Measurements from ENCODE around the gene DNAJC30. TPM values are rescaled to one million over a fixed set of nuclear protein-coding genes. Genes with fewer than 3 reads are reported as not detected.

Gene DNAJC30
- total RNA-seq, 3 donors from 2014 or later: 8.7 to 10.5 (median 10.2) TPM

DNA sequence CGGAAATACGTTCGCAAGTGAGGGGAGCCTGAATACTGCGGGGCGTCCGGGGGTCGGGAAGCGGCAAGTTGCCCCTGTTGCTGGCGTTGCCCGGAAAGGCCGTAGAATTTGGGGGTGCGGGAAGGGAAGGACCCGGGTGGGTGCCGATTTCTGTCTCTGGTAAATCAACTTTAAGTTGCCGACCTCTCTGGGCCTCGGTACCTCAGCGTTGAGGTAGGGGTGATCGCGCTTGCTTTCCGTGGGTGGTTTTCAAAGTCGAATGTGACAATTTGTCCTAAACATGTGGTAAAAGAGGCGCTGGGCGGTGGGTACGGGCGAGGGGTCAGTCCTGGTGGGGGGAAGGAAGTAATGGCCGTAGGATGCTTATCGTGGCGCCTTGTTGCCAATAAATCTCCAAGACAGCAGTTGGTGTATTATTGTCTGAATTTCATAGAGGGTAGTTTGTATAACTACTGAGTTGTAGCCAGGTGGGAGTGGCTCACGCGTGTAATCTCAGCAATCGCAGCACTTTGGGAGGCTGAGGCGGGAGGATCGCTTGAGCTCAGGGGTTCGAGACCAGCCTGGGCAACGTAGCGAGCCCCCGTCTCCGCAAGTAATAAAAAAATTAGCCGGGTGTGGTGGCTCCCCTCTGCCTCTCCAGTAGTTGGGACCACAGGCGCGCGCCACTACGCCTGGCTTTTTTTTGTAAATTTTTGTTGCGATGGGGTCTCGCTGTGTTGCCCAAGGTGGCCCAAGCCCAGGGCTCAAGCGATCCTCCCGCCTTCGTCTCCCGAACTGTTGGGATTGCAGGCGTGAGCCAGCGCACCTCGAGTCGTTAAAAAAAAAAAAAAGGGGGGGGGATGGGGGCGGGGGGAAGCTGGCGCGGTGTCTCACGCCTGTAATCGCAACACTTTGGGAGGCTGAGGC is 788 bp upstream of the DNAJC30 start:
- peak; percentile 25 for ATAC-seq
- intact Hi-C loops (cut with DNase I, micrococcal nuclease): no loop called here
- H3K9me3 ChIP-seq: no peaks in the 10 kb centered on the region
- H3K4me1 ChIP-seq (ENCODE audit: low read depth): peaks cover 26% of the 10 kb centered on the region
- TF ChIP-seq CTCF (IDR thresholded peaks at IDR 0.05): no peak
- H3K36me3 ChIP-seq (ENCODE audit: low read depth): no peaks in the 10 kb centered on the region
- peak in 1 of 3 donors; percentile 35 for DNase-seq
- peak overlapping the region; percentile 82 for H3K4me3 ChIP-seq

- intact Hi-C loops (cut with DNase I, micrococcal nuclease): no loop called here
- no peaks in the 10 kb centered on the region for H3K36me3 ChIP-seq (ENCODE audit: low read depth)
- peak overlapping the region; percentile 82 for H3K4me3 ChIP-seq
- ATAC-seq (peak; percentile 6), DNase-seq (peak in 1 of 3 donors; percentile 44)
- TF ChIP-seq CTCF (IDR thresholded peaks at IDR 0.05): no peak
- H3K4me1 ChIP-seq (ENCODE audit: low read depth): peaks cover 26% of the 10 kb centered on the region
- H3K9me3 ChIP-seq: no peaks in the 10 kb centered on the region
These were observed 553 bp downstream of the DNAJC30 start for GRCh38 chr7:73682745-73683055.

DNA sequence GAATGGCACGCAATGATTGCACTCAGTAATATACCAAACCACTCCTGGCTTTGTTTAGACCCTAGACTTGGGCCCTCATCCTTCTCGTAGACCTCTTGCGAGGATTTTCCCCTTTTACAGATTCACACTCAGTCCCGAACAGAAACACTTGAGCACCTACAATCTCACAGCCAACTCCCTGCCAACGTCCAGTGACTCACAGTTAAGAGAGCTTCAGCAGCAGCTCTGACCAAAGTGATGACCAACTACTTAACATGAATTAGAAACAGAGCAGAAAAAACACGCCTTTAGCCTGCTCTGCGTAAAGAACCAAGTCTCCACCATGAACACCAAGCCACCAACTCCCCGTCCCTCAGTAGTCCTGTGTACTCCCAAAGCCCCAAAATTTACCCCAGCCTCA is 2.2 kb downstream of the DNAJC30 start:
- no peak for DNase-seq
- H3K4me3 ChIP-seq: no peak overlapping the region
- no peak for TF ChIP-seq CTCF (IDR thresholded peaks at IDR 0.05)
- intact Hi-C loops (cut with DNase I, micrococcal nuclease): no loop called here
- H3K36me3 ChIP-seq (ENCODE audit: low read depth): no peaks in the 10 kb centered on the region
- H3K9me3 ChIP-seq: no peaks in the 10 kb centered on the region
- H3K4me1 ChIP-seq (ENCODE audit: low read depth): peaks cover 26% of the 10 kb centered on the region
- no peak for ATAC-seq

DNA sequence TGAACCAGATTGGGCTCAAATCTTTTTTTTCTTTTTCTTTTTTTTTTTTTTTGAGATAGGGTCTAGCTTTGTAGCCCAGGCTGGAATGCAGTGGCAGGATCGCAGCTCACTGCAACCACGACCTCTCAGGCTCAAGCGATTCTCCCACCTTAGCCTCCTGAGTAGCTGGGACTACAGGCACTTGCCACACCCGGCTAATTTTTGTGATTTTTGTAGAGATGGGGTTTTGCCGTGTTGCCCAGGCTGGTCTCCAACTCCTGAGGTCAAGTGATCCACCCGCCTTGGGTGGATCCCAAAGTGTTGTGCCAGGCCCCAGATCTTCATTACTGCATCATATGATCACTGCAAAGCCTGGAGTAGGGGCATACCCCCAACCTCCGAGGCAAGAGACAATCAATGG is 2.8 kb downstream of the DNAJC30 start:
- DNase-seq: no peak
- no peak for TF ChIP-seq CTCF (IDR thresholded peaks at IDR 0.05)
- H3K4me1 ChIP-seq (ENCODE audit: low read depth): peaks cover 26% of the 10 kb centered on the region
- intact Hi-C loops (cut with DNase I, micrococcal nuclease): no loop called here
- no peak for ATAC-seq
- no peaks in the 10 kb centered on the region for H3K9me3 ChIP-seq
- no peak overlapping the region for H3K4me3 ChIP-seq
- no peaks in the 10 kb centered on the region for H3K36me3 ChIP-seq (ENCODE audit: low read depth)

GRCh38 chr7:73679709-73680108 is 3.5 kb downstream of the DNAJC30 start:
- no peak overlapping the region for H3K4me3 ChIP-seq
- peaks cover 24% of the 10 kb centered on the region for H3K4me1 ChIP-seq (ENCODE audit: low read depth)
- no peaks in the 10 kb centered on the region for H3K9me3 ChIP-seq
- DNase-seq: no peak
- ATAC-seq: no peak
- no peaks in the 10 kb centered on the region for H3K36me3 ChIP-seq (ENCODE audit: low read depth)
- intact Hi-C loops (cut with DNase I, micrococcal nuclease): loop anchor here in 1 of 2 donors (10.0 kb wide), 1 partner anchor 75 kb away; no protein-coding TSS in a partner anchor
- TF ChIP-seq CTCF (IDR thresholded peaks at IDR 0.05): no peak

Measured in mucosa of descending colon (tissue), 3 donors.